Chondrocyte (in vitro differentiated cells): Measurements from ENCODE around the gene BPIFB2. TPM values are rescaled to one million over a fixed set of nuclear protein-coding genes. Genes with fewer than 3 reads are reported as not detected.

ENCODE experiments used
- DNase-seq: peaks from one replicate; pipeline ENCODE4 v3.0.0; 2021; ENCODE audit warnings: mixed read lengths, low spot score
- H3K27ac Mint-ChIP-seq: one replicate; pipeline ENCODE4 v1.8.0; 2021; ENCODE audit warnings: mild to moderate bottlenecking, moderate library complexity, mixed read lengths; ENCODE audit not compliant: unreplicated experiment
- H3K27me3 Mint-ChIP-seq: 2 replicates; pipeline ENCODE4 v1.8.0; 2021; ENCODE audit warnings: low read depth, mixed read lengths
- H3K36me3 Mint-ChIP-seq: 2 replicates; pipeline ENCODE4 v1.8.0; 2021; ENCODE audit warnings: low read depth, mixed read lengths
- H3K4me1 Mint-ChIP-seq: 2 replicates; pipeline ENCODE4 v1.8.0; 2021; ENCODE audit warnings: low read depth, mild to moderate bottlenecking, mixed read lengths
- H3K4me3 Mint-ChIP-seq: one replicate; pipeline ENCODE4 v1.8.0; 2021; ENCODE audit warnings: mild to moderate bottlenecking, moderate library complexity, mixed read lengths; ENCODE audit not compliant: unreplicated experiment
- H3K9me3 Mint-ChIP-seq: 2 replicates; pipeline ENCODE4 v1.8.0; 2021; ENCODE audit warnings: low read depth, mixed read lengths
- CTCF ChIP-seq: fragments of 200-600 bp; sonication (generic); IDR thresholded peaks from 2 replicates; pipeline ENCODE4 v1.5.0; 2021; ENCODE audit warnings: antibody characterized with exemption, mild to moderate bottlenecking, moderate library complexity
- long read RNA-seq: library from polyadenylated mRNA; stranded (forward); transcript quantifications from one replicate; pipeline ENCODE4 v2.0.0, GENCODE V29; 2021
- total RNA-seq: library from RNA; stranded (reverse); gene quantifications from 3 replicates; pipeline ENCODE4 v1.2.1, GENCODE V29; 2021

Gene BPIFB2
- not detected in 3 replicates for total RNA-seq
- long read RNA-seq = 0 reads

DNA sequence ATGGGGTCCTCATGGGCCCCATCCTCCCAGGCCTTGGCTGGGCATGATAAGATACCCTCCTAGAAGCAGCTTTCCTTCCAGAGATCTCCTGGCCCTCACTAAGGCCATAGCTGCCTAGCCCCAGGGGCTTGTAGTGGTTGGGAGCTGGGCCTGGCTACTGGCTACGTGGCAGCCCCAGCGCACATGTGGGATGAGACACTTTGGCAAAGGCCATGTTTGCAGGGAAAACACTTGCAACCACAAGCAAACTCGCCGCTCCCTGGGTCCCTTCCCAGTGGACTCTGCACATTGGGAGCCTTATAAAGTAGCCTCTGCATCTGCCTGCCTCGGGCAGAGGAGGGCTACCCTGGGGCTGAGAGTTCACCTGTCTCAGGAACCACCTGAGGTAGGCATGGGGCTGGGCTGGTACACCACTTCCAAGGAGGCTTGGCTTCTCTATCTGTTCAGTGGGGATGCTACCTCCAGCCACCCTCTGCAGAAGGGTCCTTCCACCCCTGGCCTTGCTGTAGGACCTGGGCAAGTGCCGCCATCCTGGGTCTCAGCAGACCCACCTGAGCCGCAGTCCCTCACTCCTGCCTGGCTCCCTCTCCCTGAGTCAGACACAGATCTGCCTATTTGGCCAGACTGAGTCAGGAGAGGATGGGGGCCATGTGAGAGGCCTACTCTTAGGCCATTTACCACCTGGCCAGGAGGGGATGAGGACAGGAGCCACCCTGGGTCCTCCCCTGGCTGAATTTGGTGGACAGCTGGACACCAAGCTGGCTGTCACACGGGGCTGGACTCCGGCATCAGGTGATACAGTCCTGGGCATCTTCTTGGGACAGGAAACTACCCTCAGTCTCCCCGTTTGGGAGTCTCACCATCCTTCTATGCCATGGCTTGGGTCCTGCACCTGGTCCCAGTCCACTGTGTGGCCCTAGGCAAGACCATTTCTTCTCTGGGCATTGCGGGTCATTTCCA is at the start of gene BPIFB2:
BPIFB2 (plus strand) TSS at position 329 of the 960 bp plus-strand sequence. CDS start 871 bp downstream, outside the sequence.
- TF ChIP-seq CTCF = no peak
- Mint-ChIP-seq H3K9me3 (peaks cover 5% of the 10 kb centered on the region), H3K4me3 (no peak within 1 kb of the TSS), H3K27me3 (peaks cover 38% of the 10 kb centered on the region), H3K4me1 (peaks cover 3% of the 10 kb centered on the region), H3K36me3 (no peaks in the 10 kb centered on the region), H3K27ac (no peak within 1 kb of the TSS)
- DNase-seq = no peak

DNA sequence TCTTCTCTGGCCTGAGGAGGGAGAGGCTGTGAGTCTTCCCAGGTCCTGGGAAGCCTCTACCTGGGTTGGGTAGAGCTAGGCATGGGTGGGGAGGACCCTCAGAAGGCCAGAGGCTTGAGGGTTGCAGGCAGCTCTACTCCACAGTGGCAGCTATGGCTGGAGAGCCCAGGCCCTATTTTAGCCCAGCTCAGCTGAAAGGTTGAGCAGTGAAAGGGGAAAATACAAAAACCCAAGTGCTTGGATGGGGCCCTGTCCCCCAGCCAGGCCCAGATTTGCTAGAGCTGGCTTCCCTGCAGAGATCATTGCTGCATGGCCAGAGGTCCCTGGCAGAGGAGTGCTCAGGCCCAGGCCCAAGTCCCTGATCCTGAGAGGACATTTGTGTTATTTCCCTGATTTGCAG is 48.9 kb upstream of the BPIFB2 start:
- Mint-ChIP-seq H3K36me3 (peaks cover 15% of the 10 kb centered on the region), H3K9me3 (peaks cover 29% of the 10 kb centered on the region), H3K4me1 (no peaks in the 10 kb centered on the region), H3K27ac (no peak overlapping the region), H3K4me3 (no peak overlapping the region), H3K27me3 (peaks cover 26% of the 10 kb centered on the region)
- TF ChIP-seq CTCF = no peak
- no peak for DNase-seq

DNA sequence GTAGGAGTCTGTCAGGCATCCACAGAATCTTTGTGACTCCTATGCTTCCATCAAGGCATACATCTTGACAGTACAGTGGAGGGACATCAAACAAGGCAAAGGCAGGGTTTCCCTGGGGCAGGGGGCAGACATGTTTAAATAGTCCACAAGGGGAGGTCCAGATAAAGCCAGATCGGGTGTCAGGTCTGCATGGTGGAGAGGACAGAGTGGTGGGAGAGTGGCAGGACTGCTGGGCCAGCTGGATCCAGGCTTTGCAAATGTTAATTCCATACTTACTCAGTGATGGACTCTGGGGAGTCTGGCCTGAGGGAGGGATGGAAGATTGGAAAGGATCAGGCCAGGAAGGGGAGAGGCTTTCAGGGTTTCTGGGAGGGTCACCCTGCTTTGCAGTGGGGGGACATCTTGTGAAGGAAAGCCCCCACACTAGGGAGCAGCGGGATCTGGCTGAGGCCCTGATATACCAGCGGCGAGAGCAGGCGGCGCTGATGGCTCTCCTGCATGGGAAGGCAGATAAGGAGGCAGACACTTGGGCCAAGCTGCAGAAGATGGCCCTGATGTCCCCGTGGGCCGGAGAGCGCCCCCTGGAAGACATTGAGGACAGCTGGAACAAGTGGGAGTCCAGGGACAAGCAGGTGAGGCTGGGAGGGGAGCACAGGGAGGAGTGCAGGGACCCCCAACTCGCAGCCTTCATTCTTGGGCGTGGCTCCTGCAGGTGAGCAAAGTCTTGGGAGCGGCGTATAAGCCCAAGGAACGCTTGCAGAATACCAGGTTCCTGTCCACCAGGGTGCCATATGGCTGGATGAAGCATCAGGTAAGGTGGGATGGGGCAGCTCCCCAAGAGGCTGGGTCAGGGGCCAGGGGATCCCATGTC is 47.9 kb upstream of the BPIFB2 start:
- peaks cover 11% of the 10 kb centered on the region for H3K36me3 Mint-ChIP-seq
- no peak overlapping the region for H3K27ac Mint-ChIP-seq
- peaks cover 27% of the 10 kb centered on the region for H3K27me3 Mint-ChIP-seq
- DNase-seq = no peak
- peaks cover 23% of the 10 kb centered on the region for H3K9me3 Mint-ChIP-seq
- H3K4me1 Mint-ChIP-seq = no peaks in the 10 kb centered on the region
- no peak overlapping the region for H3K4me3 Mint-ChIP-seq
- TF ChIP-seq CTCF = no peak

GRCh38 chr20:32960222-32960518 is 47.3 kb upstream of the BPIFB2 start:
- peaks cover 28% of the 10 kb centered on the region for H3K27me3 Mint-ChIP-seq
- no peak overlapping the region for H3K27ac Mint-ChIP-seq
- no peak overlapping the region for H3K4me3 Mint-ChIP-seq
- H3K36me3 Mint-ChIP-seq = peaks cover 11% of the 10 kb centered on the region
- H3K4me1 Mint-ChIP-seq = no peaks in the 10 kb centered on the region
- DNase-seq = no peak
- H3K9me3 Mint-ChIP-seq = peaks cover 22% of the 10 kb centered on the region
- TF ChIP-seq CTCF = no peak
